Measurements from ENCODE around the gene FBXO42. TPM values are rescaled to one million over a fixed set of nuclear protein-coding genes. Genes with fewer than 3 reads are reported as not detected.
A peak's percentile ranks its signal among the peaks of the same experiment; 100 is the strongest.

The FBXO42 gene
- total and polyA plus RNA-seq, 4 donors = 22.8 to 29.2 (median 27.5) TPM

- no peak for DNase-seq (ENCODE audit: low read depth in 4 of 6, low spot score in 6 of 6)
- peak overlapping the region; percentile 53 for H3K27ac ChIP-seq (ENCODE audit: low read depth, low read length)
- WGBS (ENCODE audit: insufficient coverage) = 93% methylated on average over 8 of the region's 14 CpGs
- H3K9me3 ChIP-seq (ENCODE audit: control insufficient read depth, insufficient read depth, low read length) = no peaks in the 10 kb centered on the region
- no peak overlapping the region for H3K4me3 ChIP-seq (ENCODE audit: low read depth, low read length)
- H3K27me3 ChIP-seq (ENCODE audit: control insufficient read depth, insufficient read depth, low read length) = no peaks in the 10 kb centered on the region
- H3K36me3 ChIP-seq (ENCODE audit: control insufficient read depth, insufficient read depth, low read length) = no peaks in the 10 kb centered on the region
- peaks cover 34% of the 10 kb centered on the region for H3K4me1 ChIP-seq (ENCODE audit: control insufficient read depth, insufficient read depth, low read length)
These were observed 35.2 kb upstream of the FBXO42 start for GRCh38 chr1:16387201-16388188.

GRCh38 chr1:16386454-16387113, 34.3 kb upstream of the FBXO42 start:
- H3K27ac ChIP-seq (ENCODE audit: low read depth, low read length) = peak overlapping the region; percentile 53
- no peak overlapping the region for H3K4me3 ChIP-seq (ENCODE audit: low read depth, low read length)

GRCh38 chr1:16385659-16386453, 33.6 kb upstream of the FBXO42 start:
- WGBS (ENCODE audit: insufficient coverage) = 76% methylated on average over 5 of the region's 9 CpGs
- Histone ChIP-seq H3K27ac (ENCODE audit: low read depth, low read length) (peak overlapping the region; percentile 20), H3K36me3 (ENCODE audit: control insufficient read depth, insufficient read depth, low read length) (no peaks in the 10 kb centered on the region), H3K27me3 (ENCODE audit: control insufficient read depth, insufficient read depth, low read length) (no peaks in the 10 kb centered on the region), H3K4me1 (ENCODE audit: control insufficient read depth, insufficient read depth, low read length) (peaks cover 21% of the 10 kb centered on the region), H3K9me3 (ENCODE audit: control insufficient read depth, insufficient read depth, low read length) (no peaks in the 10 kb centered on the region), H3K4me3 (ENCODE audit: low read depth, low read length) (no peak overlapping the region)
- DNase-seq (ENCODE audit: low read depth in 4 of 6, low spot score in 6 of 6) = no peak

More at GRCh38 chr1:16386454-16387113, 34.3 kb upstream of the FBXO42 start:
- Histone ChIP-seq H3K36me3 (ENCODE audit: control insufficient read depth, insufficient read depth, low read length) (no peaks in the 10 kb centered on the region), H3K4me1 (ENCODE audit: control insufficient read depth, insufficient read depth, low read length) (peaks cover 25% of the 10 kb centered on the region), H3K9me3 (ENCODE audit: control insufficient read depth, insufficient read depth, low read length) (no peaks in the 10 kb centered on the region), H3K27me3 (ENCODE audit: control insufficient read depth, insufficient read depth, low read length) (no peaks in the 10 kb centered on the region)
- DNase-seq (ENCODE audit: low read depth in 4 of 6, low spot score in 6 of 6) = peak in 2 of 6 donors; percentile 19 to 64
- WGBS (ENCODE audit: insufficient coverage) = 64% methylated on average over 4 of the region's 5 CpGs

GRCh38 chr1:16383888-16384287, 31.6 kb upstream of the FBXO42 start:
- Histone ChIP-seq H3K27me3 (ENCODE audit: control insufficient read depth, insufficient read depth, low read length) (no peaks in the 10 kb centered on the region), H3K36me3 (ENCODE audit: control insufficient read depth, insufficient read depth, low read length) (peaks cover 3% of the 10 kb centered on the region), H3K9me3 (ENCODE audit: control insufficient read depth, insufficient read depth, low read length) (no peaks in the 10 kb centered on the region), H3K4me3 (ENCODE audit: low read depth, low read length) (no peak overlapping the region), H3K4me1 (ENCODE audit: control insufficient read depth, insufficient read depth, low read length) (peaks cover 21% of the 10 kb centered on the region), H3K27ac (ENCODE audit: low read depth, low read length) (no peak overlapping the region)
- 71% methylated on average over 1 of the region's 5 CpGs for WGBS (ENCODE audit: insufficient coverage)
- no peak for DNase-seq (ENCODE audit: low read depth in 4 of 6, low spot score in 6 of 6)

- WGBS (ENCODE audit: insufficient coverage) = 100% methylated on average over 1 of the region's 4 CpGs
- peaks cover 3% of the 10 kb centered on the region for H3K36me3 ChIP-seq (ENCODE audit: control insufficient read depth, insufficient read depth, low read length)
- peaks cover 16% of the 10 kb centered on the region for H3K4me1 ChIP-seq (ENCODE audit: control insufficient read depth, insufficient read depth, low read length)
- H3K4me3 ChIP-seq (ENCODE audit: low read depth, low read length) = no peak overlapping the region
- H3K27me3 ChIP-seq (ENCODE audit: control insufficient read depth, insufficient read depth, low read length) = no peaks in the 10 kb centered on the region
- H3K9me3 ChIP-seq (ENCODE audit: control insufficient read depth, insufficient read depth, low read length) = no peaks in the 10 kb centered on the region
- DNase-seq (ENCODE audit: low read depth in 4 of 6, low spot score in 6 of 6) = no peak
- no peak overlapping the region for H3K27ac ChIP-seq (ENCODE audit: low read depth, low read length)
These were observed 28.6 kb upstream of the FBXO42 start for GRCh38 chr1:16380868-16381267.

- no peak for DNase-seq (ENCODE audit: low read depth in 4 of 6, low spot score in 6 of 6)
- Histone ChIP-seq H3K4me1 (ENCODE audit: control insufficient read depth, insufficient read depth, low read length) (peaks cover 31% of the 10 kb centered on the region), H3K27me3 (ENCODE audit: control insufficient read depth, insufficient read depth, low read length) (no peaks in the 10 kb centered on the region), H3K9me3 (ENCODE audit: control insufficient read depth, insufficient read depth, low read length) (no peaks in the 10 kb centered on the region), H3K4me3 (ENCODE audit: low read depth, low read length) (no peak overlapping the region), H3K27ac (ENCODE audit: low read depth, low read length) (no peak overlapping the region), H3K36me3 (ENCODE audit: control insufficient read depth, insufficient read depth, low read length) (peaks cover 3% of the 10 kb centered on the region)
- WGBS (ENCODE audit: insufficient coverage) = 94% methylated on average over 4 of the region's 7 CpGs
These were observed 26.2 kb upstream of the FBXO42 start for GRCh38 chr1:16378443-16378842.

GRCh38 chr1:16376971-16377370, 24.7 kb upstream of the FBXO42 start:
- H3K4me3 ChIP-seq (ENCODE audit: low read depth, low read length) = no peak overlapping the region
- H3K27ac ChIP-seq (ENCODE audit: low read depth, low read length) = peak overlapping the region; percentile 25
- H3K27me3 ChIP-seq (ENCODE audit: control insufficient read depth, insufficient read depth, low read length) = no peaks in the 10 kb centered on the region
- DNase-seq (ENCODE audit: low read depth in 4 of 6, low spot score in 6 of 6) = no peak
- WGBS (ENCODE audit: insufficient coverage) = 79% methylated on average over 2 of the region's 4 CpGs
- peaks cover 3% of the 10 kb centered on the region for H3K36me3 ChIP-seq (ENCODE audit: control insufficient read depth, insufficient read depth, low read length)
- peaks cover 33% of the 10 kb centered on the region for H3K4me1 ChIP-seq (ENCODE audit: control insufficient read depth, insufficient read depth, low read length)
- no peaks in the 10 kb centered on the region for H3K9me3 ChIP-seq (ENCODE audit: control insufficient read depth, insufficient read depth, low read length)

- peaks cover 33% of the 10 kb centered on the region for H3K4me1 ChIP-seq (ENCODE audit: control insufficient read depth, insufficient read depth, low read length)
- peaks cover 3% of the 10 kb centered on the region for H3K36me3 ChIP-seq (ENCODE audit: control insufficient read depth, insufficient read depth, low read length)
- H3K4me3 ChIP-seq (ENCODE audit: low read depth, low read length) = no peak overlapping the region
- 82% methylated on average over 4 of the region's 15 CpGs for WGBS (ENCODE audit: insufficient coverage)
- peak overlapping the region; percentile 17 for H3K27ac ChIP-seq (ENCODE audit: low read depth, low read length)
- no peak for DNase-seq (ENCODE audit: low read depth in 4 of 6, low spot score in 6 of 6)
- no peaks in the 10 kb centered on the region for H3K9me3 ChIP-seq (ENCODE audit: control insufficient read depth, insufficient read depth, low read length)
- H3K27me3 ChIP-seq (ENCODE audit: control insufficient read depth, insufficient read depth, low read length) = no peaks in the 10 kb centered on the region
These were observed 23.5 kb upstream of the FBXO42 start for GRCh38 chr1:16375521-16376340.

Data from spinal cord (tissue), 10 donors.